Femur (tissue), 1 donor: ENCODE results near the gene ZNF24.

Source experiments
- DNase-seq: peaks from one replicate; pipeline ENCODE4 v3.0.0-alpha.2; 2017

The ZNF24 gene

GRCh38 chr18:35352778-35353177, 8.6 kb upstream of the ZNF24 start:
- DNase-seq = no peak

GRCh38 chr18:35352283-35352682, 8.1 kb upstream of the ZNF24 start:
- DNase-seq = no peak

GRCh38 chr18:35348001-35348400, 3.8 kb upstream of the ZNF24 start:
- peak; percentile 26 for DNase-seq

- no peak for DNase-seq
Observed at GRCh38 chr18:35345950-35346349, 1.7 kb upstream of the ZNF24 start.

DNA sequence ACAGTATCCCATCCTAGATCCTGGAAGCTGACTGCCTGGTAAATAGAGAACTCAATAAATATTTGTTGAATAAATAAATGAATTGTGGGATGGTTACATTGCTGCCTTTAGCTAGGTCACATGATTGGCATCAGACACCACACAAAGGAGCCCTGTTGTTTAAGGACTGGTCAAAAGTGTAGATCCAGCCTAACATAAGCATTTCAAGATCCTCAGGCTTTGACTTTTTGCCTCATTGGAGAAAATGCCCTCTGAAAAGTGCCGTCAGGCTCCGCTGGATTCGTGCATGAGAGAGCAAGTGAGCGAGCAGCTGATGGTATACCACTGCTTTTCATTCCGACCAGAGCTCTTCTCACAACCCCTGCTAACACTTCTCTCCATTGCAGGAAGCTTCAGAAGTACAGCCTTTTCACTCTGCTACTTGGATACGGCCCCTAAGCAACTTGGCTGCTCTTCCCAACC, 1.3 kb upstream of the ZNF24 start:
- peak; percentile 44 for DNase-seq

DNA sequence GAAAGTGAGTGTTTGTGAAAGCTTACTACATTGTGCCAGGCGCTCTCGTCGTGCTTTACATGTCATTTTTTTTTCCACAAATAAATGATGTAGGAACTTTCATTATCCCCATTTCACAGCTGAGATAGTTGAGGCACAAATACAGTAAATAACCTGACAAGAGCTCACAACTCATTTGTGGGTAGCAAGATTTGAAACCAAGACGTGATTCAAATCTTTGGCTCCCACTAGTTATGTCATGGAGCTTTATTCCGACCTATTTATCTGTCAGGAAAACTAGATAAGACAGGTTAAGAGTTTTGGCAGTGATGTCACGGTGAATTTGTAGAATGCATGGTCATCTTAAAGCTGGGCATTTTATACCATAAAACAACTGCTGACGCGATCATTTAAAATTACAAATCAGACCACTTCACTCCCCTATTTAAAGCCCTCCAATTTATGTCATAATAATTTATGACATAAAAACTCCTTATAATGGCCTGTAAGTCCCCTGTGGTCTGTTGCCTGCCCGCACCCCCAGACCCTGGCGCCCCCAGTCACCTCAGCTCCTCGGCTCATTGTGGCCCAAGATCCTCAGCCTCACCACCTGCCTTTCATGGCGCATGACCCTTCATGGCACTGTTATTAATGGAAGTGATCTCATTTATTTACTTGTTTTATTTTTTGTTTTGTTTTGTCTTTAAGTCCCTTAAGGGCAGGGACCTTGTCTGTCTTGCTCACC, 678 bp upstream of the ZNF24 start:
- peak; percentile 34 for DNase-seq

DNA sequence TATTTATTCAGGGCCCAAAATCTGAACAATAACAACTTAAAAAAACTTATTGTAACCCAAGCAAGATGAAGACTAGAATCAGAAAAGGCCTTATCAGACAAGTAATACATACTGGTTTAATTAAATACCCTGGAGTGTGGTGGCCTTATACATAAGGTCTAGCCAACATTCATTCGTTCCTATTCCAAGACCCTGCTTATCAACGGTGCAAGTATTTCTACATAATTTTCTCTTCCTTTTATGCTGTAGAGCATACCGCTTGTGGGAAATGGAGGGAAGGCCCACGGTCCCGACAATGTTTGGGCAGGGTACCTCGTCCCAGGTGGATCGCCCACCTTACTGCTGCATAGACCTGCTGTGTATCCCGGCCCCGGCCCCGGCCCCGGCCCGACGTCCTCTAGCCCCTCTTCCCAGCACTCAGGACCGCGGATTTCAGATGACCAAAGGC, 708 bp downstream of the ZNF24 start:
- DNase-seq = no peak

DNA sequence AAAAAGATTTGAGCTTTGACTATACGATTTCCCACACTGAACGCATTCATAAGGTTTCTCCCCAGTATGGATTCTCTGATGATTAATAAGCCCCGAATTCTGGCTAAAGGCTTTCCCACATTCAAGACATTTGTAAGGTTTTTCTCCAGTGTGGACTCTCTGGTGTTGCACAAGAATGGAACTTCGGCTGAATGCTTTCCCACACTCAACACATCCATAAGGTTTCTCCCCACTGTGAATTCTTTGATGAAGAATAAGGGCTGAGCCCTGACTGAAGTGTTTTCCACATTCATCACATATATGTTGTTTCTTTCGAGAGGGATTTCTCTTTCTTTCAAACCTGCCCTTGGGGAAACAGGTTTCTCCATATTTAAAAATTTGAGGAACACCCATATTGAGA, 6.9 kb downstream of the ZNF24 start:
- DNase-seq = no peak

DNA sequence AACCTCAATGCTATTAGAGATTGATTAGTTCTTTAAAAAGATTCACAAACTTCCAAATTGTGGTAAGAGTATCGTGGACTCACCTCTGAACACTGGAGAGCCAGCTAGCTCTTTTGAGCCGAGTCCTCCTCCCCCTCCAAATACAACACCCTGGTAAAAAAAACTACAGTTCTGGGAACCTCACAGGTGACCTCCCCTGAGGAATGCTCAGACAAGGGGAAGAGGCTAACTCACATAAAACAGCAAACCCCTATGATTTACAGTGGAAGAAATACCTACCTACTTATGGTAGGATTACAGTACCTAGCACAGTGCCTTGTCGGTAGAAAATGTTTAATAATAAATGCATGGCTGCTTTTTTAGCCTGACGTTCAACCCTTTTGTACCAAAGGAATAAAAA, 8.4 kb downstream of the ZNF24 start:
- DNase-seq = no peak

DNA sequence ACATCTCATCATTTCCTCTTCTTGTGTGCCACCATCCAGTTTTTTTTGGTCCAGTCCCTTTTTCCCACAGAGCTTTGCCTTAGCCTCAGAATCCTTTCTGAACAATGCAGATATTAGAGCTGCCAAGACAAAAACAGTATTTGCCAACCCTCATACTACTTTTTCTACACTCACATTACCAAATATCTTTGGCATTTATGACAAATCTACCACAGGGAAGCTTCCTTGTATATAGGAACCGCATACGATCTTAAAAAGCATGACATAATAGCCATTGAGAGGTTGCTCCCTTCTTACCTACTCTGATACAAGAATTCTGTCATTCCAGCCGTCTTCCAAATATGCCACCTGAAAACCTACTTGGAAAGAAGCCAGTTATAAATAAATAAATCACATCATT, 9.4 kb downstream of the ZNF24 start:
- DNase-seq = no peak

DNA sequence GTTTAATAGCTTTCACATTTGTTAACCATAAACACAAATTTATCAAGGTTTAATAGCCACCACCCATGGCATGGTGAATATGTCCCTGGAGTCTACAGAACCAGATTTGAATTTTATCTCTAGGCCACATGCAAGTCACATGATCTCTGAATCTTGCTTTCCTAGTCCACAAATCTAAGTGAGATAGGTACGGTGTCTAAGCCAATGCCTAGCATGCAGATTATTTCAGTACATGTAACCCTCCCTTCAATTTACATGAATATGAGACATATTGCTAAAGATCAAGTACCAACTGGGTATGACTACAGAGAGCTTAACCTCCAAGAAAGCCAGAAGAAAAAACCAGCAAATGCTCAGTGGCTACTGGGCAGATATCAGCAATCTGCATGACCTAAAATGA, 10.0 kb downstream of the ZNF24 start:
- no peak for DNase-seq

GRCh38 chr18:35331367-35332087, 12.7 kb downstream of the ZNF24 start:
- no peak for DNase-seq

- DNase-seq = no peak
Observed at GRCh38 chr18:35328868-35329267, 15.4 kb downstream of the ZNF24 start.

DNA sequence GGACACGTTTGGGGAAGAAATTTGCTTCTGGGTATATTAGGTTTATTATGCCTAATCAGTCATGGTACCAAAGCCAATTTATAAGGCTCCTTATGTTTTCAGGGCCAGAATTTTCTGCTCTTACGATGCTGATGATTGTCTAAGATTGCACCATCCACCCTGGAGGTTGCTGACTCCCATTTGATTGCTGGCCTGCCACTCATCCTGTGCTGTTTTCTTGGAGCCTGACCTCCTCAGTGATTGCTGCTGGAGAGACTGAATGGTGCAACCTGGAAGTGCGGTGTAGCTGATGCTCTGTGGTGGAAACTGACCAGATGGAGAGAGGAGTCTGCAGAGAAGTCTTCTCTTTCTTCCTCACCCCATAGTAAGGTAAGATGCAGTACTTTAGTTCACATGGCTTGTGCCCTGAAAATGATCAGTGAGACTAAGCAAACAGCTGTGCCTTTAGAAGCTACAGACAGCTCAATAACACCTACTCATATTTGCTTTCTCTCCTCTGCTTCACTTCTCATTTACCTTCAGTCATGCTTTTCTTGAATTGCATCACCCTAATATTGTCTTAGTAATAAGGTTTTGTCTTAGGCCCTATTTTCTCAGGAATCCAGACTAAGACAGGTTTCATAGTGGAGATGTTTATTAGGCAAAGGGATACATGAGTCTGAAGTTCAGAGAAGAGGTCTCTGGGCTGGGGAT, 17.4 kb downstream of the ZNF24 start:
- no peak for DNase-seq

- DNase-seq = no peak
Observed at GRCh38 chr18:35324926-35325655, 19.1 kb downstream of the ZNF24 start.

DNA sequence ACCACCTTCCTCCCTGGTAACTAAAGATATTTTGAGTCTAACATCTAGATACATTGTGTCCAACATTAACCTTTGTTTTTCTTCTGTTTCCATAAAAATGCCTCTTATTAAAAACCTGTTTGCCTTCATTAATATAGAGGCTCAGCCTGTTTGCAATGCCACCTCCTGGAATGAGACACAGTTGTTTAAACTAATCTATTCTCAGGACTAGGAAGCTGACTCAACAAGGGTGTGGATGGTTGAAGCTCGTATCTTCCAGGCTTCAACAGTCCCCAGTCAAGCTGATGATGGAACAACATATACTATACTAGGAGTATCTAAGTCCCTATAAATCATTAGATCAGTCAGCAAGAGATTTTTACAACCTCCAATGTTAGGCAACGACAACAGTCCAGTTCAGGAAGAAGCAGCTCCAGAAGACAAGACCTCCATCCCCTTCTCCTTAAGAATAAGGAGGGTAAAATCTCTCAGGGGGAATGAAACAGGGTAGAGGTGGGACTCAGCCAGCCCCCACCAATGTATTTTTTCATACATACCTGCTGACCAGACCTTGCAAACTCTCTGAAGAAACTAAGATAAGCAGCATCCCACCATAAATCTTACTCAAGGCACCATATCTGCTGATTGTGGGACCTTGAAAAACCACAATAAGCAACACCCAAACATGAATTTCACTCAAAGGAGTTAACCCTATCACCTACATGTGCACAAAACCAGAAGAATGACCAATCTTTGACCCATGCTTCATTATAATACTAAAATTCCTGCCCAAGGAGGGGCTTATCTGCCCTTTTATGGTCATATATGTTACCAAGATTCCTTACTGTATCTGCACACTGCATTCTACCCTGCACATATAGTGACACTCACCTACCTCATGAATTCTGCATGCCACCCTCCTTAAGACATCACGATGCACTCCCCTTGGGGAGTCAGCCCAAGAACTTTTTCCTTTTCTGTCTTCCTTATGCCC, 21.4 kb downstream of the ZNF24 start:
- no peak for DNase-seq

- DNase-seq = no peak
Observed at GRCh38 chr18:35311496-35311895, 32.7 kb downstream of the ZNF24 start.

DNA sequence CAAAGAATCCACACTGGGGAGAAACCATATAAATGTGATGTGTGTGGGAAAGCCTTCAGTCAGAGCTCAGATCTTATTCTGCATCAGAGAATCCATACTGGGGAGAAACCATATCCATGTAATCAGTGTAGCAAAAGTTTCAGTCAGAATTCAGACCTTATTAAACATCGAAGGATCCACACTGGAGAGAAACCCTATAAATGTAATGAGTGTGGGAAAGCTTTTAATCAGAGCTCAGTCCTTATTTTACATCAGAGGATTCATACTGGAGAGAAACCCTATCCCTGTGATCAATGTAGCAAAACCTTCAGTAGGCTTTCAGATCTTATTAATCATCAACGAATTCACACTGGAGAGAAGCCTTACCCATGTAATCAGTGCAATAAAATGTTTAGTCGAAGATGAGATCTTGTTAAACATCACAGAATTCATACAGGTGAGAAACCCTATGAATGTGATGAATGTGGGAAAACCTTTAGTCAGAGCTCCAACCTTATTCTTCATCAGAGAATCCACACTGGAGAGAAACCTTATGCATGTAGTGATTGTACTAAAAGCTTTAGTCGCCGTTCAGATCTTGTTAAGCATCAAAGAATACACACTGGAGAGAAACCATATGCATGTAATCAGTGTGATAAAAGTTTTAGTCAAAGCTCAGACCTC, 37.5 kb downstream of the ZNF24 start:
- DNase-seq = no peak

- no peak for DNase-seq
Observed at GRCh38 chr18:35303610-35304009, 40.6 kb downstream of the ZNF24 start.

- DNase-seq = no peak
Observed at GRCh38 chr18:35296060-35296459, 48.2 kb downstream of the ZNF24 start.

GRCh38 chr18:35291166-35291565, 53.1 kb downstream of the ZNF24 start:
- no peak for DNase-seq
